ENCODE data around the gene RPUSD3.
"Not testable (repeated sequence)": the region's sequence is repeated elsewhere in the genome, so short reads cannot be mapped to it uniquely, and the experiment has no call there.

The RPUSD3 gene

GRCh38 chr3:9866639-9867038 lies 22.8 kb upstream of the RPUSD3 start:
- ChIA-PET CTCF (interaction anchor here (0.7 to 1.0 kb wide), 2 partner anchors 17 to 80 kb away, joined by 3 read pairs; no protein-coding TSS in a partner anchor), POLR2A (interaction anchor here (0.6 to 1.3 kb wide), 2 partner anchors 55 to 66 kb away, joined by 4 read pairs; partner anchors contain the start of gene CRELD1)
- TF ChIP-seq YY2 (tag by site-specific recombination; IDR thresholded peaks at IDR 0.05): no peak
- no peak for TF ChIP-seq ZBTB17 (tag by site-specific recombination; IDR thresholded peaks at IDR 0.05)
- no peak for TF ChIP-seq ZNF280D (tag by site-specific recombination; IDR thresholded peaks at IDR 0.05)
- no peak for TF ChIP-seq ZNF350 (tag by site-specific recombination; IDR thresholded peaks at IDR 0.05)
- Histone ChIP-seq H3K4me3 (ENCODE audit: low read depth, low read length) (no peak overlapping the region), H3K27ac (ENCODE audit: extremely low read depth, low read depth, low read length) (no peak overlapping the region), H3K9me3 (ENCODE audit: control insufficient read depth, insufficient read depth, low read depth, low read length) (no peaks in the 10 kb centered on the region), H3K36me3 (ENCODE audit: control insufficient read depth in 2 of 2, insufficient read depth in 1 of 2, low read length in 2 of 2) (no peaks in the 10 kb centered on the region), H3K4me1 (ENCODE audit: control insufficient read depth, insufficient read depth, low read length) (peaks cover 7% of the 10 kb centered on the region; the same call in 1 of the 2 replicates)

GRCh38 chr3:9865125-9865637 lies 21.4 kb upstream of the RPUSD3 start:
- CTCF ChIA-PET: interaction anchor here (0.6 to 1.0 kb wide), 2 partner anchors 19 to 82 kb away, joined by 3 read pairs; no protein-coding TSS in a partner anchor
- POLR2A ChIA-PET: interaction anchor here (1.2 to 1.5 kb wide), 3 partner anchors 25 to 161 kb away, joined by 3 to 5 read pairs (median 3); partner anchors contain the start of genes CRELD1, FANCD2 and JAGN1
- H3K27ac ChIP-seq (ENCODE audit: extremely low read depth, low read depth, low read length): peak overlapping the region; percentile 75; the same call in 1 of the 2 replicates
- not testable (repeated sequence) for H3K4me3 ChIP-seq (ENCODE audit: low read depth, low read length); H3K9me3 ChIP-seq (ENCODE audit: control insufficient read depth, insufficient read depth, low read depth, low read length); H3K36me3 ChIP-seq (ENCODE audit: control insufficient read depth in 2 of 2, insufficient read depth in 1 of 2, low read length in 2 of 2); H3K4me1 ChIP-seq (ENCODE audit: control insufficient read depth, insufficient read depth, low read length)
- peak; percentile 40; the same call in 1 of the 2 replicates for TF ChIP-seq ZNF335 (tag by site-specific recombination; conservative IDR thresholded peaks at IDR 0.05)

GRCh38 chr3:9864200-9864927 lies 20.6 kb upstream of the RPUSD3 start:
- Histone ChIP-seq H3K4me3 (ENCODE audit: low read depth, low read length) (no peak overlapping the region), H3K4me1 (ENCODE audit: control insufficient read depth, insufficient read depth, low read length) (peaks cover 7% of the 10 kb centered on the region; the same call in 1 of the 2 replicates), H3K9me3 (ENCODE audit: control insufficient read depth, insufficient read depth, low read depth, low read length) (no peaks in the 10 kb centered on the region), H3K36me3 (ENCODE audit: control insufficient read depth in 2 of 2, insufficient read depth in 1 of 2, low read length in 2 of 2) (no peaks in the 10 kb centered on the region), H3K27ac (ENCODE audit: extremely low read depth, low read depth, low read length) (peak overlapping the region; percentile 75)
- ChIA-PET POLR2A (interaction anchor here (1.1 to 1.4 kb wide), 3 partner anchors 20 to 162 kb away, joined by 3 read pairs; partner anchors contain the start of genes FANCD2 and JAGN1), CTCF (interaction anchor here (0.6 to 1.0 kb wide), 2 partner anchors 18 to 83 kb away, joined by 3 read pairs; no protein-coding TSS in a partner anchor)
- TF ChIP-seq FEZF1 (tag by site-specific recombination; IDR thresholded peaks at IDR 0.05): 0 out of 2 replicates have a peak, but pooled peaks have one; percentile 39
- TF ChIP-seq ZBTB48 (tag by site-specific recombination; IDR thresholded peaks at IDR 0.05): peak; percentile 82
- TF ChIP-seq GLI4 (tag by site-specific recombination; IDR thresholded peaks at IDR 0.05): no peak
- TF ChIP-seq ZNF398 (tag by site-specific recombination; IDR thresholded peaks at IDR 0.05): peak; percentile 69

DNA sequence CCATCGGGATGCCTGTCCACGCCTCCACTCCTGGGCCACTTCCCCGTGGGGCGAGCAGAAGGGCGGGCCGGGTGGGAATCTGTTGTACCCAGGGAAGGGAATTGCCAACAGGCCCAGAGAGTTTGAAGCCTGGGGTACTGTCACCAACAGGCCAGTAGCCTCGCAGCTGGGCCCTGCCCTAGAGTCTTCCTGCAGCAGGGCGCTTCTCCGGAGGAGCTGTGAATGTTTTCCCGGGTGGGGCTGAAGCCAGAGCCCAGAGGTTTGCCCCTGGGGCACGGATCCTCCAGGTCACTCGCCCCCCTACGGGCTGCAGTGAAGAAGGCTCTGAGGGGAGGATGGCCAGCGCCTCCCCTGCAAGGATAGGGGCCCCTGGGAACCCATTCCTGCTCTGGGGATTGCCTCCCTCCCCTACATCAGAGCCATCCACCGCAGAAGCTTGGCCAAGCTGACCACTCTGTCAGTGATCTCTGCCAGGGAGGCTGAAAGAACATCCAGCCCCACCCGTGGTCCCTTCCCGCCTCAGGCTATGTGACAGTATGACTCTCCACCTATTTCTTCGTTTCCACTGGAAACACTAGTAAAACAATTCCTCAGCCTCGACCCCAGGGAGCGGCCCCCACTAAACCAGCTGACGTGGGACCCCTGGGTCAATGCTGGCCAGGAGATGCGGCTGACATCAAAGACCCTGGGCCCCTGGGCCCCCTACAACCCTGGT lies 19.4 kb upstream of the RPUSD3 start:
- Histone ChIP-seq H3K4me1 (ENCODE audit: control insufficient read depth, insufficient read depth, low read length) (peaks cover 7% of the 10 kb centered on the region; the same call in 1 of the 2 replicates), H3K4me3 (ENCODE audit: low read depth, low read length) (no peak overlapping the region), H3K27ac (ENCODE audit: extremely low read depth, low read depth, low read length) (no peak overlapping the region), H3K9me3 (ENCODE audit: control insufficient read depth, insufficient read depth, low read depth, low read length) (no peaks in the 10 kb centered on the region), H3K36me3 (ENCODE audit: control insufficient read depth in 2 of 2, insufficient read depth in 1 of 2, low read length in 2 of 2) (no peaks in the 10 kb centered on the region)
- ChIA-PET CTCF (no interaction called here), POLR2A (no interaction called here)
- TF ChIP-seq, protein P1, sequence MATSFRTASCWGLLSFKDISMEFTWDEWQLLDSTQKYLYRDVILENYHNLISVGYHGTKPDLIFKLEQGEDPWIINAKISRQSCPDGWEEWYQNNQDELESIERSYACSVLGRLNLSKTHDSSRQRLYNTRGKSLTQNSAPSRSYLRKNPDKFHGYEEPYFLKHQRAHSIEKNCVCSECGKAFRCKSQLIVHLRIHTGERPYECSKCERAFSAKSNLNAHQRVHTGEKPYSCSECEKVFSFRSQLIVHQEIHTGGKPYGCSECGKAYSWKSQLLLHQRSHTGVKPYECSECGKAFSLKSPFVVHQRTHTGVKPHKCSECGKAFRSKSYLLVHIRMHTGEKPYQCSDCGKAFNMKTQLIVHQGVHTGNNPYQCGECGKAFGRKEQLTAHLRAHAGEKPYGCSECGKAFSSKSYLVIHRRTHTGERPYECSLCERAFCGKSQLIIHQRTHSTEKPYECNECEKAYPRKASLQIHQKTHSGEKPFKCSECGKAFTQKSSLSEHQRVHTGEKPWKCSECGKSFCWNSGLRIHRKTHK (tag by site-specific recombination; IDR thresholded peaks at IDR 0.05): no peak
- no peak for TF ChIP-seq ZNF777 (tag by site-specific recombination; IDR thresholded peaks at IDR 0.05; ENCODE audit: borderline replicate concordance)
- no peak for TF ChIP-seq TSHZ1 (tag by site-specific recombination; IDR thresholded peaks at IDR 0.05; ENCODE audit: borderline replicate concordance)
- no peak for TF ChIP-seq ZNF10 (tag by site-specific recombination; IDR thresholded peaks at IDR 0.05)
- no peak for TF ChIP-seq FEZF1 (tag by site-specific recombination; IDR thresholded peaks at IDR 0.05)
- TF ChIP-seq ZNF571 (tag by site-specific recombination; IDR thresholded peaks at IDR 0.05): no peak

Data from HEK293 (cell line).